Omental fat pad (tissue), 4 donors: ENCODE measurements around the gene RAET1L. TPM values are rescaled to one million over a fixed set of nuclear protein-coding genes. Genes with fewer than 3 reads are reported as not detected.
"Not testable (repeated sequence)": the region's sequence is repeated elsewhere in the genome, so short reads cannot be mapped to it uniquely, and the experiment has no call there.

Source experiments
- ATAC-seq: fragments of 150-250 bp; one replicate; pipeline ENCODE4 v1.9.1; 2016; ENCODE audit warnings: mild to moderate bottlenecking, moderate library complexity; ENCODE audit not compliant: low FRiP score
- DNase-seq: peaks from one replicate; pipeline ENCODE4 v3.0.0-alpha.2; 2019; ENCODE audit warnings: low spot score
- total RNA-seq, 4 donors: library from RNA; depleted of rRNA; stranded (reverse); fragments of >200 nt; gene quantifications; one replicate each; pipeline ENCODE4 v1.1.0, GENCODE V29; 2016
- TF ChIP-seq, protein P1 (sequence below), 3 donors: fragments of 450-650 bp; IDR thresholded peaks; one replicate each; pipeline ENCODE4 v1.5.1; 2016 to 2017; ENCODE audit warnings: antibody characterized with exemption in 3 of 3, mild to moderate bottlenecking in 3 of 3, moderate library complexity in 2 of 3

Gene RAET1L
- total RNA-seq, 4 donors from 2014 or later = not detected

DNA sequence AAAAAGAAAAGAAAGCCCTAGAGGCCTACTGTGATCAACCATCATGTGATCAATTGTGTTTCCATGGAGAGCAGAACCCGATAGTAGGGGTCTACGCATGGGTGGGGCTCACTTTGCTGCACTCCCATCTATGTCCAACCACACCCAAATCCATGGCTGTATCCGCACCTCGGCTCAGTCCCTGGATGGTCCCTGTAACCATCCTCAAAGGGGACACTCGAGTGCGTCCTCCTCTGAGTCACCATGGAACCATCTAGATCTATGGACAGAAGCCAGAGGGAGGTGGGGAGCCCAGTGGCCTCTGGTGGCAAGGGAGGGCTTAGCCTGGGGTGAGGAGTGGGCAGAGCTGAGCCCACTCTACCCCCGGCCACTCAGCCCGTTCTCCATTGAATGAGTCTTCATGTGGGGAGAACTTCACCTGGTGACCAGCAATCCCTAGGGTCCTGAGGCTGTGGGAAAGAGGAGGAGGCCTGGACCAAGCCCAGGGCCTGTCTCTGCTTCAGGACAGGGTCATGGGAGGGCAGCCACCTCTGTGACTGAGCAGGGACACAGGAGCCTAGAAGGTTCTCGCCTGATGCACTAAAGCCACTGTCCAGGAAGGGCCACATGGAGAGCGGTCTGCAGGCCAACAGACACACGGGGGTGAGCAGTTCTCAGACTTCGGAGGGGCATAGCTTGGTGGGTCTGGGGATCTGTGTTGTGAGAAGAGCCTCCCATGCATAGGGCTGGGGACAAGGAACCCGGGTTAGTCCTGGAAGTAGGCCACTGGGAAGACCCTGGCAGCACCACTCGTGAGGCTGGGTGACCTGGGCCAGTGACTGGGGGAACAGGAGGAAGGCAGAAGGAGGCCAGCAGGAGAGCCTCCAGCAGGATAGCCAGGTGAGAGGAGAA, 19.3 kb downstream of the RAET1L start:
- DNase-seq (no peak), ATAC-seq (no peak)
- TF ChIP-seq, protein P1, sequence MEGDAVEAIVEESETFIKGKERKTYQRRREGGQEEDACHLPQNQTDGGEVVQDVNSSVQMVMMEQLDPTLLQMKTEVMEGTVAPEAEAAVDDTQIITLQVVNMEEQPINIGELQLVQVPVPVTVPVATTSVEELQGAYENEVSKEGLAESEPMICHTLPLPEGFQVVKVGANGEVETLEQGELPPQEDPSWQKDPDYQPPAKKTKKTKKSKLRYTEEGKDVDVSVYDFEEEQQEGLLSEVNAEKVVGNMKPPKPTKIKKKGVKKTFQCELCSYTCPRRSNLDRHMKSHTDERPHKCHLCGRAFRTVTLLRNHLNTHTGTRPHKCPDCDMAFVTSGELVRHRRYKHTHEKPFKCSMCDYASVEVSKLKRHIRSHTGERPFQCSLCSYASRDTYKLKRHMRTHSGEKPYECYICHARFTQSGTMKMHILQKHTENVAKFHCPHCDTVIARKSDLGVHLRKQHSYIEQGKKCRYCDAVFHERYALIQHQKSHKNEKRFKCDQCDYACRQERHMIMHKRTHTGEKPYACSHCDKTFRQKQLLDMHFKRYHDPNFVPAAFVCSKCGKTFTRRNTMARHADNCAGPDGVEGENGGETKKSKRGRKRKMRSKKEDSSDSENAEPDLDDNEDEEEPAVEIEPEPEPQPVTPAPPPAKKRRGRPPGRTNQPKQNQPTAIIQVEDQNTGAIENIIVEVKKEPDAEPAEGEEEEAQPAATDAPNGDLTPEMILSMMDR (IDR thresholded peaks at IDR 0.05) = no peak

- DNase-seq (peak; percentile 87), ATAC-seq (peak; percentile 95)
- TF ChIP-seq, protein P1 (IDR thresholded peaks at IDR 0.05) = no peak
Measured at GRCh38 chr6:150004783-150005717, 20.3 kb downstream of the RAET1L start.

- no peak for ATAC-seq
- no peak for DNase-seq
- TF ChIP-seq, protein P1 (IDR thresholded peaks at IDR 0.05) = no peak
Measured at GRCh38 chr6:150004101-150004782, 21.1 kb downstream of the RAET1L start.

- DNase-seq, ATAC-seq: not testable (repeated sequence)
Measured at GRCh38 chr6:150003599-150003998, 21.7 kb downstream of the RAET1L start.

- TF ChIP-seq, protein P1 (IDR thresholded peaks at IDR 0.05) = no peak
- ATAC-seq (no peak), DNase-seq (no peak)
Measured at GRCh38 chr6:150002710-150003109, 22.6 kb downstream of the RAET1L start.

DNA sequence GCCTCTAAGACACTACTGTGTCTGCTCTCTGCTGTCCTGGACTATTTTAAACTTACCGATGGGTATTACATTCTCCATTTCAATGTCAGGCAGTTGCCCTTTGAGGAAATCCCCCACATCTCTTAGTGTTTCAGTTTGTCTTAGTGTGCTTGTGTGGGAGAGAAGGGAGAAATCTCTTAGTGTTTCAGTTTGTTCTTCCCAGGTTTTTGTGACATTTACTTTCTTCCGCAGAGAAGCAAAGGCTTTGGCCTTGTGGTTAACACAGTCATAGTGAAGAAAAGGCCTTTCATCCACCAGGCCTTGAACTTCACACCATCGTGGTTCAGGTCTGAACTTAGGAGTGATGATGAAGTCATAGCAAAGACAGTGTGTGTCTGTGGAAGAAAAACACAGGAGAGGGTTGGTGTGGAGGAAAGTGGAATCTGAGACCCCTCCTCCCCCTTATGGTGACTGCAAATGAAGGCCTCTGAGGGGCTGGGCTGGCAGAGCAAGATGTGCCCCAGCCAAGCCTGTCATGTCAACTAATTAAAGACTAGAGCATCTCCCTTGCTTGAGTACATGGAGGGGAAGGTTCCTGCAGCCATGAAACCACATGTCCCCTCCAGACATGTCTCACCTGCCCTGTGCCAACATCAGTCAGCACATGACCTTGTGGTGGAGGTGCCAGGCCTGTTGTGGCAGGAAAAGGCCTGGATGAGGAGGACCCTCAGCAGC, 23.9 kb downstream of the RAET1L start:
- TF ChIP-seq, protein P1 (IDR thresholded peaks at IDR 0.05) = no peak
- DNase-seq (no peak), ATAC-seq (no peak)
